Activated CD8-positive, alpha-beta memory T cell treated with anti-CD3 and anti-CD28 coated beads, Interleukin-2, amount 50 U/mL, for 4 hours (primary cell): ENCODE data around the gene FAM114A2.

Experiments used
- DNase-seq: peaks from one replicate; pipeline ENCODE4 v3.0.0-alpha.2; 2020

The FAM114A2 gene

DNA sequence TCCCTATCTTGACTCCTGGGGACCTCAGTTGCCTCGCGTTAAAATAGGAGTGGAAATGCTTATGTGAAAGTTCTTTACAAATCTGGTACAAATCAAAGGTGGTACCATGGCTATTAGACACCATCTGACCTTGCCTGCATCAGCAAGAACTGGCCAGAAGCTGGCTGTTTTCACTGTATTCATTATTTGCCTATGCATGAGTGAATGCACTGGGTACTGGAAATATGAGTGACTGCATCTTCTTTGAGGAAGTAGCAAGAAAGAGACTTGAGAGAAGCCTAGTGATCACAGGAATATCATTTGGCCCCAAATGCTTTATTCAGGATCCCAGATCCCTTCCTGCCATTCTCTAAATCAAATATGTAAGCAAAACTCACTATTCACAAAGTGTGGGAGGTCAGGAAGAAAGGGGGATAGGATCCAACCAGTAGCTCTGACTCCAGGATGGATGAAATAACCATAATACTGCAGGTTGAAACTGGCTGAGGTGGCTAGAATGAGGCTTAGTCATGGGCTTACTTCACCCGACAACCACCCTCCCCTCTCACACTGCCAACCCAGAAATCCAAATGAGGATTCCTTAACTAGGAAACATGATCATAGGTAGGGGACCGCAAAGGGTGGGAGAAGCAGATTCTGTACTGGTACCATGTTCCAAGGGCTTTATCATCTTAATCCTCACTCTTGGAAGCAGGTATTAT, 56.7 kb downstream of the FAM114A2 start:
- DNase-seq = no peak

GRCh38 chr5:153979028-153979783, 59.5 kb downstream of the FAM114A2 start:
- no peak for DNase-seq

DNA sequence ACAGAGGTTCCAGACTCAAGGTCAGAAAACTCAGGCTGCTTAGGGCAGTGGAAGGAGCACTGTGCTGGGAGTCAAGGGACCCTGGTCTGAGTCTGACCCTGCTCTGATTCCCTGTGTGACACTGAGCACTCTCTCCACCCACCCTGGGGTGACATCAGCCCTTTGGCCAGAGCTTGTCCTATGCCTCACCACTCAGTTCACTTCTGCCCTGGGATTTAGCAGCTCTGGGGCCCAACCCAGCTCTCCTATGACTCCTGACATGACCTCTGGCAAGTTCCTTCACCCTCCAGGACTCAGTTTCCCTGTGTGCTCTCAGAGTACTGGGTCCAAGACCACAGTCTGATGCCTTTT, 63.9 kb downstream of the FAM114A2 start:
- DNase-seq = no peak

GRCh38 chr5:153974131-153974812, 64.4 kb downstream of the FAM114A2 start:
- DNase-seq = no peak

- DNase-seq = no peak
Measured at GRCh38 chr5:153972240-153972639, 66.5 kb downstream of the FAM114A2 start.

- DNase-seq = no peak
Measured at GRCh38 chr5:153970496-153970895, 68.2 kb downstream of the FAM114A2 start.

GRCh38 chr5:153969563-153969895, 69.2 kb downstream of the FAM114A2 start:
- no peak for DNase-seq

- no peak for DNase-seq
Measured at GRCh38 chr5:153968761-153969562, 69.7 kb downstream of the FAM114A2 start.

DNA sequence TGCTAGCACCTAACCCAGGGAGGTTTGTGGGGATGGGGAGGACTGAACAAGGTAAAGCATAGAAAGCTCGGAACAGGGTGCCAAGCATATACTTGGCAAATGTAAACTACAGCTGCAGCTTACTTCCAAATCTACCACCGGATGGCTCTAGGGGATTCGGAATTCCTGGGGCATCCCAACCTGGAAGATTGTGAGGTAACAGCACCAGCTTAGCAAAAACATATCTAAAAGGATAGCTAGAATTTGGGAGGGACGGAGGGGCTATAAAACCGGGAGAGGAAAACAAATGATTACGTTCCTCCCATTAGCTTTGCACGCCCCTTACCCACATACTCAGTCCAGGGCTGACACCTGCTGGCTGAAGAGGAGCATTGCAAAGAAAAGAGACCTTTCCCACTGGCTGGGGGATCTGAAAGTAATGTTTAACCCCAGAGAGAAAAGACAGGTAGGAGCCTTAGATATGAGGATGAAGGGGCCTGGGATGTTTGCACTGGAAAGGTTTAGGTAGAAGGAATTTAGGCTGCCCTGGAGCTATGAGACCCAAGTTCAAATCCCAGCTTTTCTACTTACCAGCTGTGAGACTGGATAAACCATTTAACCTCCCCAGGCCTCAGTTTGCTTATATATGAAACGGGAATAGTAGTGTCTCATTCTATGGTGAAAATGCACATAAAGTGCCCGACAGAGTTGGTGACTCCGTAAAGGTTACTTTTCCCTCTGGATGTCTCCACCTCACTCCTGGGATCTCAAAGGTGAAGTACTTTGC, 73.6 kb downstream of the FAM114A2 start:
- no peak for DNase-seq

GRCh38 chr5:153964191-153964879, 74.4 kb downstream of the FAM114A2 start:
- DNase-seq = no peak

- no peak for DNase-seq
Measured at GRCh38 chr5:153960269-153961215, 78.2 kb downstream of the FAM114A2 start.

- DNase-seq = no peak
Measured at GRCh38 chr5:153959134-153959957, 79.4 kb downstream of the FAM114A2 start.

DNA sequence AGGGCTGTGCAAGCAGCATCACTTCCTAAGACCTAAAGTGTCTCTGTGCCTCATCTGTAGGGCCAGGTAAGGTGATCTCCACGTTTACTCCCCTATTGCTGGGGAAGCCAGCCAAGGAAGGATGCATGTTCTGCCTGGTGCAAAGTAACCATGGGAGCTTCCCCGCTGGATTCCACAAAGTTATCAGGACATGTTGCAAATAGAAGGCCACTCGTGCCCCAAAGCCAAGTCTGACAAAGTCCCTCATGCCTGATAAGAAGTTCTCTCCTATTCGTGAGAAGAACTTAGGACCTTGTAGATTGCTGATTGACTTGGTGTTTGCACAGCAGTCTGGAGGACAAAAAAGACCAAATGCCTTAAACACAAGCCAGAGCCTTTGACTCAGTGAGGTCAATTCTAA, 81.5 kb downstream of the FAM114A2 start:
- DNase-seq = no peak

- DNase-seq = no peak
Measured at GRCh38 chr5:153953411-153953810, 85.3 kb downstream of the FAM114A2 start.

DNA sequence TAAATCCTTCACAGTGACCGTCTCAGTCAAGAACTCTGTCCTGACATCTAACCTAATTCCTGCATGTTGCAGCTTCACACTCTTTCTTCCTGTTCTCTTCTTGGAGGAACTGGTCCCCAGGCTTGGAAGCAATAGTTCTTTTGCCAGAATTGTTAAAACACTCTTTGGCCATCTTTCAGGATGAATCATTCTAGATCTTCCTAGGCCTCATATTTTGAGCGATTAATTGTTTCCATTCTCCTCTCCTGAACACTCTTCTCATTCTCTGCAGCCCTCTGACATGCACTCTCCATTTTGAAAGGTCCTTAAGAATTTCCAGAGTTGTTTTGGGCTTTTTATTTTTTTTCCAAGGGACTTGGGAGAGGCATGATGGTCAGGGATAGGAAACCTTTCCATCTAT, 85.8 kb downstream of the FAM114A2 start:
- DNase-seq = no peak

- DNase-seq = no peak
Measured at GRCh38 chr5:153952057-153952456, 86.7 kb downstream of the FAM114A2 start.

- DNase-seq = no peak
Measured at GRCh38 chr5:153941265-153941664, 97.4 kb downstream of the FAM114A2 start.
